GM21723 (cell line): ENCODE results near the gene CHCHD4.

Experiments
- ATAC-seq: cut with Tn5 transposase; IDR thresholded peaks from one replicate; pipeline ENCODE4 v1.9.1; 2021; ENCODE audit warnings: mild to moderate bottlenecking, moderate library complexity; ENCODE audit not compliant: unreplicated experiment

CHCHD4 gene

DNA sequence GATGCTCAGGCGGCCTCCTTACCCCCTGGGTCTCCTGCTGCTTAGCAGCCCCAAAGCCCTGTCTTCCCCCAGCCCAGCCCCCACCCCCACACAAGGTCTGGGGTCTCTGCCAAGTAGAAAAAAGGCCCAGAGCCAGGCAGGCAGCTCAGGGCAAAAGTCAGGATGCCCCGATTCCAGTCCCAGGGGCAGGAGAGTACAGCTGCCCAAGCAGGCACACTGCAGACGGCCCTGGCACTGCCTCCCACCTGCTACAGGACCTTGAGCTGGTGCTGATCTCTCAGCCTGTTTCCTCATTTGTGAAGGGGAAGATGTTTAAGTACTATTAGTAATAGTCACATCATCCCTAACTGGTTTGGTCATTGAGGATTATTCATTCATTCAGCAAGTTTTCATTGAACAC lies 12.8 kb upstream of the CHCHD4 start:
- no peak for ATAC-seq

DNA sequence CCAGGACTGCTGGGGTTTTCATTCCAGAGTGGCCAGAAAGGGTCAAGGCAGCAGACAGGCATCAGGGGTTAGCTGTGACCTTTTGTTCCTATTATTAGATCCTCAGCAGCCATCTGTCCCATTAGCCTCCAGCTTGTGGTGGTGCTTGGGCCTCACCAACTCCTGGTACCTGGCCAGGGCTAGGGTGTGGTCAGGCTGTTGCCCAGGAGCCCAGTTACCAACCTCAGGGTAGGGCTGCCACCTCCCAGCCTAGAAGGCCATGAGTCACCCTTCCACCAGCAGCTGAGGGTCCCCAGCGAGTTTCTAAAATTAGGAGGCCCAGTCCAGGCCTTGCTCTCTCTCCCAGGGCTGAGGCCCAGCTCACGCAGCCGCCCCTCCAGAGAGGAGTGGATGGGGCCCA lies 12.3 kb upstream of the CHCHD4 start:
- no peak for ATAC-seq

DNA sequence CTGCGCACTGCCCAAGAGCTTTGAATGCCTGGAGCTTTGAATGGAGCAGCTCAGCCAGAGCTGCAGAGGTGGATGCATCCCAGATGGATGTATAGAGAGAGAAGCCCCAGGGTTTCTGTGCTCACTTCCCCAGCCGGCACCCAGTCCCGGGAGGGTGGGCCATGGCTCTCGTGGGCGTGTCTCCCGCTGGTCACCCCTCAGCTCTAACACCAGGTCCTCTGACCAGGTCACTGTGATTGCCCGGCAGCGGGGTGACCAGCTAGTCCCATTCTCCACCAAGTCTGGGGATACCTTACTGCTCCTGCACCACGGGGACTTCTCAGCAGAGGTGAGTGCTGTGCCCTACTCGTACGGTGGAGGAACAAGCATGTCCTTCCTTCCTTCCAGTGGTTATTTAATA lies 10.9 kb upstream of the CHCHD4 start:
- ATAC-seq, result no peak

DNA sequence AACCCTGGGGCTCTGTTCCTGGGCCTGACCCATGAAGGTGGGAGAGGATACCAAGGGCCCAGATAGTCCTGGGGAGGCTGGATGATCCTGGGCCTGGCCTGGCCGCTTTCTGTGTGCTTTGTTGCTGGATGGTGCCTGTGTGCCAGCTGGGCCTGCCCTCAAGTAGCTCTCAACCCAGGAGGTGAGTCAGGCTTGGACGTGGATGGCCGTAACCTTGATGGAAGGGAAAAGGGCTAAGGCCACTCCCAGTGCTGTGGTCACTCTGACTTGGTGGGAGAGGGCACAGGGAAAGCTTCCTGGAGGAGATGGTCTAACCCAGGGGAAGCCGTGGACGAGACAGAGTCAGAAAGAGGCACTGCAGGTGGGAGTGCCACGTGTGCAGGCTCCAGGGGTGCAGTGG lies 9.6 kb upstream of the CHCHD4 start:
- ATAC-seq, result no peak

DNA sequence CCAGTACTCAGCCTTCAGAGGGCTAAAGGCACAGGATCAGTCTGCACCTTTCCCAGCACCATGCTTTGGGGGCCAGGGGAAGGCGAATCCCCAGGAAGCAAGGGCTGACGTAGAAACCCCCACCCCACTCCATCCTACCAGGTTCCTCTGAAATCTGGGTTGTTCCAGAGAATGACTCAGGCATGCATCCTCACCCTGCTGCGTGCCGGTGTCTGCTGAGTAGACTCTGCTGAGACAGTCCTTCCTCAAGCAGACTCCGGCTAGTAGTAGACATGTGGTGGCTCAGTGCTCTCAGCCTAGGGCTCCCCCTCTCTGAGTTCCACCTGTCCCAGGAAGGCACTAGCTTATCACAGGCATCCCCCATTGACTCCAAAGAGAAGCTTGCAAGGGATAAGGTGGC lies 9.2 kb upstream of the CHCHD4 start:
- ATAC-seq, result no peak

DNA sequence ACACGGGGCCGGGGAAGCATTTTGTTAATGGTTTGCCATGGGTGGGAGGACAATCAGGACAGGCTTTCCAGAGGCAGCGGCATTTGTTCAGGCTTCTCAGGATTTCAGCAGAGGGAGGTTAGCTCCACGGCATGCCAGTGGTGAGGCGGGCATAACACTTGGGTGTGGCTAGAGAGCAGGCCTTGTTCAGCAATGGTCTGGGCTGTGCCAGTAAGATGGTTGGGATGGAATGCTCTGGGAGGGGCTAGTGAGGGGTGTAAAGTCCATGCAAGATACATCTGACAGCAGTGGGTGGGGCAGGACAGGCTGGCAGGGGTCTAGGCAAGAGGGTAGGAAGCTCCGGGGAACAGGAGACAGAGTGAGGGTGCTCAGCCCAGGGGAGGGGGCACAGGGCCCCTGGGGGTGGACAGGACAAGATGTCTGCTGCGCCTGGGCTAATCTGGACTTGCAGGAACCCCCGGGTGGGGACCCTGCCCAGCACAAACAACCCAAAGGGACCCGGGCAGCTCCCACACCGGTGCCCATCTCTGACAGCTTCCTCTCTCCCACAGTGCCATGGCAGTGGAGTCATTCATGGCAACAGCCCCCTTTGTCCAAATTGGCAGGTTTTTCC lies 8.6 kb upstream of the CHCHD4 start:
- ATAC-seq, result no peak

DNA sequence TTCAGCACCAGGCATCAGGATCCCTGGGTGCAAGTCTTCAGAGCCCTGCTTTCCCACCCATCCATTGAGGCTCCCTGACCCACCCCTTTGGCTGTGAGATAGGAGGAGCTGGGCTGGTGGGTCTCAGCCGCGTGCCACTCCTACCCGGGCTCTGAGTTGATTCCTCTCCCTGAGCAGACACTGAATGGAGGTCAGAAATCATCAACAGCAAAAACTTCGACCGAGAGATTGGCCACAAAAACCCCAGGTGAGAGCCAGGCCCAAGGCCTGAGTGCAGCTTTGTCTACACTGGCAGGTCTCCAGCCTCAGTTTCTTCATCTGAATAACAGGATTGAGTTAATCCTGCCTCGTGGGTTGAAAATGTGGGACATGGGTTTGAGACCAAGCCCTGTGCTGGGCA lies 8.0 kb upstream of the CHCHD4 start:
- ATAC-seq, result no peak

DNA sequence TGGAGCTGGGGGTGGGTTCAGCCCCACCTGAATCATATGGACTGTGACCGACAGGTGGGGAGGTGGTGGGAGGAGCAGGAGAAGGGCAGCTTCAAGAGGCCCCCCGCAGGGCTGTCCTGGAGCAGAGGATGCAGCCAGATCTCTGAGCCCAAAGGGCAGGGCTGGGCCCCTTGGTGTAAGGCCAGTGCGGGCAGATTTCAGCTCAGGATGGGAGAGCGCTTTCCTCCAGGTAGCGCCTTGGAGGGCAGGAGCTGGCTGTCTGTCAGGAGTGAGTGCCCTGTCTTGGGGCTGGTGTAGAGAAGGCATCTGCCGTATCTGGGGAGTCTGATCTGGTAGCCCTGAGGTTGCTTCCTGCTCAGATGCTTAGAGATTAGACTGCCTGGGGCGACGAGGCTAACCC lies 7.5 kb upstream of the CHCHD4 start:
- ATAC-seq, result no peak

DNA sequence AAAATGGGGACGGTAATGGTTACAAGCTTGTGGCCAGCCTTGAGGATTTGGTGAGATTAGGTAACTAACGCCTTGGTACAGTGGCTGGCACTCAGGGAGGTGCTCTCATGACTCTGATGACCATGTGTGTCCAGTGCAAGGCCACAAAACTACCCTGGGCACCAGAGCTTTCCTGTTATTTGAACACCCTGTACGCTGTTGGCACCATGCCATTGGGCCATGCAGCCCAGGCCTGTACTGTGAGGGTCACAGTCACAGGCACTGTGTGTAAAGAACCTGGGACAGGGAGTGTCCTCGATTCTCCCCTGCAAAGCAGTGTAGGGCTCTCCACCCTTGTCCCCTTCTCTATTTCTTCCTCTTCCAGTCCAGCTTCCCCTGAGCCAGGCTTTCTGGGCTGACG lies 6.5 kb upstream of the CHCHD4 start:
- ATAC-seq, result no peak

DNA sequence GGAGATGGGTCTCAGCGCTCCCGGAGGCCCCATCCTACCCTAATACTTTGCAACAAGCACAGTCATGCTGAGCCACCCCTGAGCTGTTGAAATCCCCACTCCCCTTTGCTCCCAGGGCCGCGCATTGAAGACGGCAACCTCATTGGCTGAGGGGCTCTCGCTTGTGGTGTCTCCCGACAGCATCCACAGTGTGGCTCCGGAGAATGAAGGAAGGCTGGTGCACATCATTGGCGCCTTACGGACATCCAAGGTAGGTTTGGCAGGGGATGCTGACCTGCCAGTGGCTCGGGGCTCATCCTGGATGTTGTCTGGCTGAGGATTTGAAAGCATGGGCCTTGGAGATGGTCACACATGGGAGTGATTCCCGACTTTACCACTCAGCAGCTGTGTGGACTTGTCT lies 6.0 kb upstream of the CHCHD4 start:
- no peak for ATAC-seq

DNA sequence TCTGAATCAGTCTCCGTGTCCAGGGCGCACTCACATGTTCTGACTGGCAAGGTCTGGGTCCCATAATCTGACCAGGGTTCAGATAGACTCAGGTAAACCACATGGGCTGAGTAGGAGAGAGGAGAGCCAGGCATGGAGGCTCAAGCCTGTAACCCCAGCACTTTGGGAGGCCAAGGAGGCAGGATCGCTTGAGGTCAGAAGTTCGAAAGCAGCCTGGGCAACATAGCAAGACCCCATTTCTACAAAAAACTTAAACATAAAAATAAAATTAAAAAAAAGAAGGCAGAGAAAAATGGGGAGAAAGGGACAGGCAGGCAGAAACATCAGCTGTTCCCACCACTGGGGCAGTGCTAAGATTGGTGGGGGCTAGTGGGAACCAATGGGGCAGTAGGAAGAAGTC lies 5.6 kb upstream of the CHCHD4 start:
- no peak for ATAC-seq

DNA sequence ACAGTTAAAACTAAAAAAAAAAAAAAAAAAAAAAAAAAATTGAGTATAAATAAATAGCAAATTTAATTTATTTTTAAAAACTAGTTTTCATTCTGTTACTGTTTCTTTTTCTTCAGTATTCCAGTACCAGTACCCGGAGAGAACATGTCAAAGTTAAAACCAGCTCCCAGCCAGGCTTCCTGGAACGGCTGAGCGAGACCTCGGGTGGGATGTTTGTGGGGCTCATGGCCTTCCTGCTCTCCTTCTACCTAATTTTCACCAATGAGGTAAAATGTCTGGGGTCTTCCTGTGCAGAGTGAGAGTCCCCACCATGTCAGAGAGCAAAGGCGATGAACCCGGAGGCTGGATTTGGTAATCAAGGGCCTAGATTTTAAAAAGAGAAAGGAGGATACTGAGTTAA lies 4.6 kb upstream of the CHCHD4 start:
- no peak for ATAC-seq

DNA sequence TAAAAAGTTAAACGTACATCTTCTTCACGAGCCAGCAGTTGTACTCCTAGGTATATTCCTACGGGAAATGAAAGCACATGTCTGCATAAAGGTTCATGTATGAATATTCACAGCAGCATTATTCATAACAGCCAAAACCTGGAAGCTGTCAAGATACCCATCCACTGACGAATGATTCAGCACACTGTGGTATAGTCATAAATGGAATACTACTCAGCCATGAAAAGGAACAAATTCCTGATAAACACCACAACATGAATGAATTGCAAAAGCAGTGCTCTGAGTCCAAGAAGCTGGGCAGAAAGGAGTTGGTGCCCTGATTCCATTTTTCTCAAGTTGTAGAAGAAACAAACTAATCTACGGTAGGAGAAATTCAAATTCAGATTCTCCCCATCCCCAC lies 4.1 kb upstream of the CHCHD4 start:
- ATAC-seq, result no peak

DNA sequence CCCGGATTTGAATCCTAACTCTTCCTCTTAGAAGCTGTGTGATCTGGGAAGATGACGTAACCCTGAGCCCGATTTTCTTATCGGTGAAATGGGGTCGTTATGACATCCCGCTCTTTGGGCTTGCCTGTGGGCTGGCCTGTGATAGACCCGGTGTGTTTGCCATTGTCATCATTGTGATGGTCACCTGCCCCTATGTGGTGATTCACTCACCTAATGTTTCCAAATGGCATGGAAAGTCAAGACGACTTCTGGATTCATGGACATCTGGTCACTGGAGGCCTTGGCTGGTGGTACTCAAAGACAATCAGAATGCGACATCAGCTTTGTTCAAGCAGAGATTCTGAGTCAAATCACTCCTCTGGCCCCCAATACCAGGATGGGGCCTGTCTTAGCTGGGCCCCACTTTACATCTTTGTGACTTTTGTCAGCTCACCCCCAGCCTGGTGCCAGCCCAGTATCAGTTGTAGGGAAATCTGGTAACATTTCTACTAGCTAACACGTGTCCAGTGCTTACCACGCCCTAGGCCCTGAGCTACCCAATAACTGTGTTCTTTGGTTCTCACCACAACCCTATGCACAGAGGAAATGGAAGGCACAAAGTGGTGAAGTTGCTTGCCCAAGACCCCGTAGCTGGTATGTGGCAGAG lies 3.0 kb upstream of the CHCHD4 start:
- no peak for ATAC-seq

DNA sequence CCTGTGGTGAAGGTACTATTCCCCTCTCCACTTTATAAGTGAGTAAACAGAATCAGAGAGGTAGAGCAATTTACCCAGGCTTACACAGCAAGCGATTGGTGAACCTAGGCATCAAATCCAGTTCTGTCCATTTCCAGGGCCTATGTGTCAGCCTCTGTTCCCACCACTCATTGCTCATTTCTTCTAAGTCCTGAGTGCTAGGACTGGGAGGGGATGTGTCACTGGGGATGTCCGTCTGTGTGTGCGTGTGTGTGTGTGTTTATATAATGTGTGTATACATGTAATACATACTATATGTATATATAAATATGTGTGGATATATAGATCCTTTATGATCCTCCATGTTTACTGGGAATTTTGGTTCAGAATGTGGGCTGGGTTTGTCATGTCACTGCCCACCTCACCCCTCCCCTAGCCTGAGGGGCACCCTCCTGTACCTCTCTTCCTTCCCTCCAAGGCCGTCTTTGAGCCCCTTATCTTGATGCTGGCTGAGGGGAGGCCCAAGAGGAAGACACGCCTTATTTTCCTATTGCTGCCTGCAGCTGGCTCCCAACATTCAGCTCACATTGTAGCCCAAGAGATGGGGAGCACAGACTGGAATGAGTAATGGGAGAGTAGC lies 2.3 kb upstream of the CHCHD4 start:
- ATAC-seq, result no peak

DNA sequence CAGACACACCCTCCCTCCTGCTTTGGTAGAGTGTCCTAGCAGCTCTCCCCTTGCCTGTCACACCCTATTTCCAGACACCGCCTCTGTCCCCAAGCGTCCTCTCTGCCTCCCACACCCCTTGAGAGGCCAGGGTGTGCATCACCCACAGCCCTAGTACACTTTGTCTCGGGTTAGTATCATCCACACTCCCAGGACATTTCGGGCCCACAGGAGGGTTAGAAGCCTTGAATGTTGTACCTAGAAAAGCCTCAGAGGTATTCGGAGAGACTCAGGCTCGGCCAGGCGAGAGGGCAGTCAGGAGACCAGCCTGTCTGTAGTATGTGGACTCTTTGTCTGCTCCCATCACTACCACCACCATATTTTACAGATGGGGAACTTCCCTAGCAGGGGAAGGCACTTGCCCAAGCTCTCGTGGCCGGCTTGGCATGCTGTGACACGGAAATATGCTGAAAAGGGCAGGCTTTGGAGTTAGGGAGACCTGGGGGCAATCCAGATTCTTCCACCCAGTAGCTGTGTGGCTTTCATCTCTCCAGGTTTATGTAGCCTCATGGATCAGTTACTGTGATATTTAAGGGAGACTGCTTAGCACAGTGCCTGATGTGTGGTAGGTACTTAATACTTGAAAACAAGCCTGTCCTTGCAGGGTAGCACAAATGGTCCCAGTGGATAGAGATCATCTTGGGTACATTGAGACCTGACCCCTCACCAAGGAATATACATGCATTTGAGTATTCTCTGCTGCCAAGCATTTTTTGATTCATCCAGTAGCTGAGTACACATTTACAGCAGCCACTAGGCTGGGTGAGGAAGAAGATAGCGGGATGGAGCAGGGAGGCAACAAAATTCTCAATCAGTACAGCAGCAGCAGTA lies 1.6 kb upstream of the CHCHD4 start:
- no peak for ATAC-seq

DNA sequence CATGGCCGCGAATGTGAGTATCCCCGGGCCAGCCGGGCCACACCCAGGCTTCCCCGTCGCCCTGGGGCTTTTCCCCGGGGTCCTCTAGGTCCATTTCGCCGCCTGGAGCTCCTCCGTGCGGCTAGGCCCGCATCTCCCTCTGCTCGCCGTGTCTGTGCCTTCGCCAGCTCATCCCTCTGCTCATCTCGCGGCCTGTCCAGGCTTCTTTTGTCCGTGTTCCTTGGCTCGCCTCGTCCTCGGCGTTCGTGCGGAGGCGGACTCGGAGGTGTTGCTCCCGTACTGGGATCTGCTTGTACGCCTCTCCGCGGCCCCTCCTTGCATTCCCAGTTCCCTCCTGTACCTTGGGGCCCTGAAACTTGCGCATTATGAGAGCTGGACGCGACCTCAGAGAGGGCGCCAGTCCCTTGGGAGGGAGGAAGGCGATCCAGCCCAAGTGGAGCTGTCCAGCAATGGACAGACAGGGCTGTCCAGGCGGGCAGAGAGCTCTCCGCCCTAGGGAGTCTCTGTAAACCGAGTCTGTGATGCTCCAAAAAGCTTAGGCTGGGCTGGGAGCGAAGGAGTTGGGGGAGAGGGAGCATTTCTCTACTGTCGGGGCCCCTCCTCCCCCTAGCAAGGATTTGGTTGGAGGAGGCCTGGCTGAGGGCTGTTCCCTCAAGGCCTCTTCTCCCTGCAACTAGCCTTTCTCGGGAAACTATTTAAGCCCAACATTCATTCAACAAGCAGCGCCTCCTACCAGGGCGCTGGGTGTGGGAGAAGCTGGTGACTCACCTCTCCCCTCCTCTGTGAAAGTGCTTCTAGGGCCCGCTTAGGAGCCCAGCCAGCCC lies 735 bp upstream of the CHCHD4 start:
- ATAC-seq, result peak; percentile 30

DNA sequence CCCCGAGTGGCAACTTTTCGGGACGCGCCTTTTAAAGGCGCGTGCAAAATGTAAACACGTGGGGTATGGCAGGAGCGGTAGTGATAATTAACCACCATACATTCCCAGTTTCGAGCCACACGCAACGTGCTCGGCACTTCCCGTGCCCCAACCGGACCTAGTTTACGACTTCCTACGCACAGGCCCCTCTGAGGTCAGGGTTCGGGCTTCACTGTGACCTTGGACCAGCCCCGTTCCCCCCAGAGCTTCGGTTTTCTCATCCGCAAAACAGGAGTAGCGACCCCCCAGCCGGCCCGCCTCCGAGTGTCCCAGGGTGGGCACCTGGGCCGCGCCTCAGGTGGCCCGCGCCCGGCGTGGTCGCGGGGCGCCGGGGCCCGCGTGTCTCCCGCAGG lies 451 bp downstream of the CHCHD4 start:
- peak; percentile 63 for ATAC-seq

DNA sequence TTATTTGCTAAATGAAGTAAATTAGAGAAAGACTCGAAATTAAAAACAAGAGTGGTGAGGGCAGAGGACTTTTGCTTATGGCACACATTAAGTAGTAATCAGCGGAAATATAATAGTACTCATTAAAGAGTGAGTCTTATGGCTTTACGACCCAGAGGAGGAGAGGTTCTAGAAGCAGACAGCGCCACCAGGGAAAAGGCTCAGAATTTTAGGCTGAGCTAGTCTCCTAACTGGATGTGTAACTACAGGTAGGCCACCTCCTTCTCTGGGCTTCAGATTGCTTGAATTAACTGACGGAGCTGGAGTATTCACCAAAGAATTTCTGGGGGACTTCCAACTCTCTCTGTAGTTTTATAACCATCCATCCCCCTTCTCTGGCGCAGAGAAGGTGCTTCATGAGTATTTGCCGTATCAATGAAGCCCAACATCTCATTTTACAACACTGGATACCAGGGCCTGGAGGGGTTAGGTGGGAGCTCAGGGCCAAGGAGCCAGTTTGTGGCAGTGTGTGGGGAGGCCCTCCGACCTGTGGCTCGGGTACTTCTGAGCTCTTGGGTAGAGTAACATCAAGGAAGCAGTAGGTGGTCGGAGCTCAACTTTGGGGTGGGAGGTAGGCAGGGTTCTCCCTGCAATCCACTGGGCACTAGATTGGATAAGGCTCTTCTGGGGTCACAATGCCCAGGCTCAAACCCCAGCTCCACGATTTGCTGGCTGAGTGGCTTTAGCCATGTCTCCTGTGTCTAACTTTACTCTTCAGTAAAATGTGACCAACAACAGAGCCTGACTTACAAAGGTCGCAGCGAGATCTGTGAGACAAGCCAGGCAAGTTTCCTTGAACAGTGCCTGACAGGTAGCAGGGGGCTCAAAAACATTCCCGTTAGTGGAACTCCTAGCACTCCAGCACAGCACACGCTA lies 1.1 kb downstream of the CHCHD4 start:
- ATAC-seq, result no peak

DNA sequence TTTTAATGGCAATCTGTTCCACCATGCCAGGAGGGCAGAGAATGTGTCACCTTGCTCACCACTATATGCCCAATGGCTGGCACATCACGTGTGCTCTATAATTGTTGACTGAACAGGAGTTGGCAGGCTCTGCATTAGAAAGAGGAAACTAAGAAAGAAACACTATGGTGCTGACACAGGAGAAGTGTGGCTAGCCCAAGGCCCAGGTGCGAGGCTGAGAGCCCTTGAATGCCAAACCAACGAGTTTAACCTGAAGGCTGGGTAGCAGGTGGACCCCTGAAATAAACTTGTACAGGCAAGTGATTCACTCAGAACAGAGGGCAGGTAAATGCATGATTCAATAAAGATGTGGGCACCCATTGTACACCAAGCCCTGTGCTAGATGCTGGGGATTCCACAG lies 2.4 kb downstream of the CHCHD4 start:
- no peak for ATAC-seq
